Cardiac septum (tissue), 1 donor: Measurements from ENCODE around the gene GHRH. TPM values are rescaled to one million over a fixed set of nuclear protein-coding genes. Genes with fewer than 3 reads are reported as not detected.

Experiments used
- DNase-seq: peaks from one replicate; pipeline ENCODE4 v3.0.0-alpha.2; 2020; ENCODE audit warnings: low spot score
- intact Hi-C: fragments of 100-400 bp; cut with DNase I; formaldehyde crosslinking; loops from one replicate; pipeline ENCODE4 v1.14.0; 2022
- total RNA-seq: library from RNA; stranded (reverse); fragmentation: NEBNext Ultra II Directional; extraction: Animal tissue kit (Norgen Biotek cat#: 25700); gene quantifications from one replicate; pipeline ENCODE4 v1.2.1, GENCODE V29; 2021
- donor health status: DM: no; HTN: no; CAD: no.

The GHRH gene
- total RNA-seq, 1 donor from 2014 or later = not detected

- intact Hi-C loops = no loop called here
- DNase-seq = no peak
Measured at GRCh38 chr20:37267667-37268313, 6.2 kb upstream of the GHRH start.

DNA sequence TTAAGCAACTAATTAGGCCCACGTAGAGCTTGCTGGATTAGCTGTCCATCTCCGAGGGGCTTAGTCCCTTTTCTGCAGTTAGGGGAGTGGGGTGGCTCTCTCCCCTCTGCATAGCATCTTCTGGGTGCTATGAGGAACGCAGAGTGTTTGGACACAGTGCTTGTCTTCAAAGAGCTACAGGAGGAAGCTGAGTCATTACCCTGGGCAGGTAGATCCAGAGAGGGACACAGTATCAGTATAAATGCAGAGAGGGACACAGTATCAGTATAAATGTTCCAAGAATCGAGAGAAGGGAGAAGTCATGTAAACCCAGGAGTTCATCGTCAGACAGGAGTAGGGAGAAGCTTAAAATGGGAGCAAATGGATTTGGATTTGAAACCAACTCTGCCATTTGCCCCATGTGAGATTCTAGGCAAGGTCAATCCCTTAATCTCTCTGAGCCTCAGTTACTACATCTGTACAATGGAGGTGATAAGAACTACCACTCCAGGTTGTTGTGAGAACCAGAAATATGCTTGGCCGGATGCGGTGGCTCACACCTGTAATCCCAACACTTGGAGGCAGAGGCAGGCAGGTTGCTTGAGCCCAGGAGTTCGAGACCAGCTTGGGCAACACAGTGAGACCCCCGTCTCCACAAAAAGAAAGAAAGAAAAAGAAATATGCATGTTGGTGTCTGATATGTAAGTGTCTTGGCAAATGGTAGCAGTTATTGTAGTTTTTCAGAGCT, 5.5 kb upstream of the GHRH start:
- DNase-seq = no peak
- intact Hi-C loops = no loop called here

DNA sequence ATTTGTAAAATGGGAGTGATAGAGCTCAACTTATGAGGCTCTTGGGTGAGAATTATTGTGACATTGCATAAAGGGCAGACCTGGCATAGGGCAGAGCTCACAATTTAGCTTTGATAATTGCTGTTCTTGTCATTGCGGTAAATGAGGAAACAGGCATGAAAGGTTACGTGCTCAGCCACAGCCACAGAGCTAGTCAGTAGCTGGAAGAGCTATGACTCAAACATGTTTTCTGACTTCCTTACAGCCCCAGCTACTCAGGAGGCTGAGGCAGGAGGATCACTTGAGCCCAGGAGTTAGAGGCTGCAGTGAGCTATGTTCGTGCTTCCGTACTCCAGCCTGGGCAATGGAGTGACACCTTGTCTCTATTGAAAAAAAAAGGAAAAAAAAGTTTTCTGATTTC, 3.5 kb upstream of the GHRH start:
- intact Hi-C loops = no loop called here
- no peak for DNase-seq

- intact Hi-C loops = no loop called here
- DNase-seq = no peak
Measured at GRCh38 chr20:37263686-37264085, 2.1 kb upstream of the GHRH start.

DNA sequence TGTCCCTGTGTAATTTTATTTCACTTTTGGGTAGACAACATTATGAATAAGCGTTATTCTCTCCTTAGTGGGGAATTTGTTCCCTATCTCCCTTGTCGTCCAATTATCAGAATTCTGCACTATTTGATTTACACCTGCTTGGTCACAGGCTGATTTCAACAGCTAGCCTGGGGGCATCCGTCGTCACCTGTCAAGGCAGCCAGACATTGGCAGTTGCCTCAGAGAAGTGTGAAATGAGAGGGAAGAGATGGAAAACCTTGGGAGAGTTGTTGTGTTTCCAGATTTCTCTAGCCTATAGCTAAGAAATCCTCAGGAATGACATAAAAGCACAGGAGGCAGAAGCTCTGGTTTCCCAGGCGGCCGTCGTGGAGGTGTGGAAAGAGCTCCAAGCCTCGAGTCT, 891 bp upstream of the GHRH start:
- DNase-seq = no peak
- intact Hi-C loops = no loop called here

DNA sequence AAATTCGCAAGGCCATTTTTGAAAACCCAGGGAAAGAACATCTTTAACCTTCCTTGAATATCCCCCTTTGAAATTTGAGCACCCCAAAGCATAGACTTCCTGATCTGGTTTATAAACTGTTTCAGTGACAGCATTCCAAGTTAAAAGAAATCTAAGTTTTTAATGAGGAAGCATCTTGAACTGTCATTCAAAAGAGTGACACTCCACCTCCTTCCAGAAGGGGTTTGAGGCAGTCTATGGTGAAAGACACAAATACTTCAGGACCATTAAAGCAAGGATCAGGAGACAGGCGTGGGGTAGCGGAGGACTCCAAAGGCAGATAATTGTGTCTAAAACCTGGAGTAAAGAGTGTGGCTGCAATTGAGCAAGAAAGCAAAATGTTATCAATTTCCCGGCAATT, 691 bp downstream of the GHRH start:
- intact Hi-C loops = no loop called here
- no peak for DNase-seq

- intact Hi-C loops = no loop called here
- no peak for DNase-seq
Measured at GRCh38 chr20:37259865-37260264, 1.7 kb downstream of the GHRH start.

DNA sequence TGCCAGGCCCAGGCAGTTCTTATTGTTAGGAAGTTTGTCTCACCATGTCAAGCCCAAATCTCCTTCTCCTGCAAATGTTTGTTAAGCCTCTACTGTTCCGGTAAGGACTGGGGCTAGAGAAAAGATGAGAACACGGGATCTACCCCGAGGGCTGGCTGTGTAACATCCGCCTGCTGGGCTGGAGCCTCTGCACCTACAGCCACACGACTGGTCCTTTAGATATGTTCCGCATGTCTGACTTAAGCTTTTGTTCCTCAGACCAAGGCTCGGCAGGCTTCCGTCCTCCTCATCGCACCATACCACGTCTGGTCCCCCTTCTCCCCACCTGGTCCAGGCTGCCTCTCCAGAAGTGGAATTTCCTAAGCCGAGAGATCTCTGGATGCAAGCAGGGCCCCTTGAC, 2.6 kb downstream of the GHRH start:
- DNase-seq = no peak
- intact Hi-C loops = no loop called here

- intact Hi-C loops = no loop called here
Measured at GRCh38 chr20:37257988-37258387, 3.6 kb downstream of the GHRH start.

GRCh38 chr20:37257530-37257929, 4.1 kb downstream of the GHRH start:
- intact Hi-C loops = no loop called here
- no peak for DNase-seq

More at GRCh38 chr20:37257988-37258387, 3.6 kb downstream of the GHRH start:
- DNase-seq = no peak

DNA sequence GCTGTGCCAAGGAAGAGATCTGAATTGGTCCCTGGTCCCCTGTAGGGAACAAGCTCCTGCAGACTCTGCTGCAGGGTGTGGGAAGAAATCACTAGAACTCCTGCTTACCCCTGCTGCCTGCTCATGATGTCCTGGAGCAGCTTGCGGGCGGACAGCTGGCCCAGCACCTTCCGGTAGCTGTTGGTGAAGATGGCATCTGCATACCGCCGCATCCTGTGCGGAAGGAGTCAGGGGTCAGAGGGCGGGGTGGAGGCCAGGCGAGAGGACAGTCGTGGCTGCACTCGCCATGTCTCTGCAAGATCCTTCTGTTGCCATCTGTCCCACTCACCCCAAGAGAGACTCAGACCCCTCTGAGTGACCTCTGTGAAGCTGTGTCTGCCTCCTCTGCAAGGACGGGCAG, 5.3 kb downstream of the GHRH start:
- intact Hi-C loops = no loop called here
- DNase-seq = no peak

DNA sequence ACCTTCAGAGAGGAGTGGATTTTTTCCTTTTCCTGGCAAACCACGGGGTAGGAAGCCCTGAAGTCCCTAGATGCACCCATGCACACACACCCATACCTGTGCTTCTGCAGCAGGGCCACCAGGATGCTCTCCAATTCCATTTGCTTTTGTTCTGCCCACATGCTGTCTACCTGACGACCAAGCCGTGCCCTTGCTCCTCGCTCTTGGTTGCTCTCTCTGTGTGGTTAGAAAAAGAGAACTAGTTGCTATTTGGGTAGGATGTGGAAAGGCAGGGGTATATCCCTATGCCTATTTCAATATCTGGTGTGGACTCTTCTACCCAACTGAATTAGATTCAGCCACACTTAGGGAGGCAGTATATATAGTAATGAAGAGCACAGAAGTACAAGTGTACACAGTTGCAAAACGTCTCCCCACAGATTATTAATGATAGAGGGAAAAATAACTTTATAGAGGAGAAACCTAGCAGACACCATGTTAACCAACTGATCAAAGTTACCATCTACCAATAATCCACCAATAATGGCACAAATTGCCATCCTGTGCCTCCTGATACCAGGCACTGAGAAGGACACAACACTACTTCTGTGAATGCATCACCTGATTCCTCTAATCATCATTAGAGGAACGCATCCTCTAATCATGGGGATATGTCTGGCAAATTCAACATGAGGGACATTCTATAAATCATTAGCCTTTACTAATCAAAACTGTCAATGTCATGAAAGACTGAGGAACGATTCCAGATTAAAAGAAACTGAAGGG, 7.3 kb downstream of the GHRH start:
- intact Hi-C loops = no loop called here
- DNase-seq = no peak

GRCh38 chr20:37253087-37253486, 8.5 kb downstream of the GHRH start:
- no peak for DNase-seq
- intact Hi-C loops = no loop called here

GRCh38 chr20:37251825-37252477, 9.7 kb downstream of the GHRH start:
- intact Hi-C loops = no loop called here
- no peak for DNase-seq

- intact Hi-C loops = no loop called here
- DNase-seq = no peak
Measured at GRCh38 chr20:37249304-37249703, 12.3 kb downstream of the GHRH start.

- DNase-seq = no peak
Measured at GRCh38 chr20:37247547-37247946, 14.1 kb downstream of the GHRH start.

DNA sequence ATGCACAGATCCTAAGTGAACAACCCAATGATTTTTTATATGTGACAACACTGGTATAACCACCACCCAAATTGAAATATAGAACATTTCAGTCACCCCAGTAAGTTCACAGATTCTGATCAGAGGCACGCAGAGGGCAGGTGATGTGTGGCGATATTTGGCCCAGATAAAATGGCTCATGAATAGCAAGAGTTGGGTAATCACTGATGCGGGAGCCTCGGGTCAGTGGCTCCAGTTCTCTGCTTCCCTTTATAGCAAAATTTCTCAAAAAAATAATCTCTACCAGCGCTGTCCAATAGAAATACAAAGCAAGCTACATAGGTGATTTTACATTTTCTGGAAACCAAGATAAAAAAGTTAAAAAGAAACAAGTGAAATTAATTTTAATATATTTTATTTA, 14.9 kb downstream of the GHRH start:
- intact Hi-C loops = no loop called here
- no peak for DNase-seq

More at GRCh38 chr20:37247547-37247946, 14.1 kb downstream of the GHRH start:
- intact Hi-C loops = no loop called here

DNA sequence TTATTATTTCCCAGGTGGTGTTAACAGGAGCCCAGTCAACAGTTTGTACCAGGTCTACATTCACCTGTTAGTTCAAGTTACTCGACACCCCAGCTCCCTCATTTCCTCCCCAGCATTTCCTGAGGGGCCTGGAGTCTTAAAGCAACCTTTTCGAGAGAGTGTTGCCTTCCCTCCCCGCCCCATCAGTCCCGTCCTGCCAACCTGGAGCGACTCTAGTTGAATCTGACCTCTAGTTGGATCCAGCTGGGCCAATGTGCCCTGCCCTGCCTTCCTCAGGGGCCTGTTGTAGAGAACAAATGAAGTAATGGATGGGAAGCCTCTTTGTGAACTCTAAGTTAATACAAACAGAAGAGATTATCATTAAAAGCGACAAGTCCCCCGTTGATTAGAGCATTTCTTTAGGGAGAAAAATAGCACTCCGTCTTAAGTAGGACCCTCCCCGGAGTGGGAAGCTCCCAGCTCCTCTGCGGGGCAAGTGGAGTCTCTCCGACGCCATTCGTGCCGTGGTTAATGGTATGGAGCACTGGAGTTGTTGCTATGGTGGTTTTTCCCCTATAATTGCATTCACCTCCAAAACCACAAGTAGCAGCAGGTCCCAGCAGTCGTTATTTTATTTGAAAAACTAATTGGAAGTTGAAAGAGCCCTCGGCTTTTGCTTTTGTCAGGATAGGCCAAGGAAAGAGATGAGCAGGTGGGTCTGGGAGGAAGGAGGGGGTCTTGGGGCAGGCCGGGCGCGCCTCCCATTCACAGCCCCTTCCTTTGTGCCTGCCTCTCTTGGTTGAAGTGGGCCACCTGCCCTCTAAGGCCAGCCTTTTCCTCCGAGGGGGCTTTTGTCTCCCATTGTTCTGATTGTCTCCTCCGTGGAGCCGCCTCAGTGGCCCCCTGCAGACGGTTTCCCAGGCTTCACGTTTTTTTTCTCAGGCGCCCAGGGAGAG, 16.1 kb downstream of the GHRH start:
- peak; percentile 55 for DNase-seq
- intact Hi-C loops = no loop called here

GRCh38 chr20:37244572-37244957, 17.0 kb downstream of the GHRH start:
- intact Hi-C loops = no loop called here
- peak; percentile 36 for DNase-seq
